GM10266 (cell line): ENCODE data around the gene MBIP.
A peak's percentile ranks its signal among the peaks of the same experiment; 100 is the strongest.

Experiments used
- DNase-seq: peaks from one replicate; pipeline ENCODE4 v3.0.0; 2012; ENCODE audit errors: extremely low spot score
- TF ChIP-seq, protein P1 (sequence below): IDR thresholded peaks from 2 replicates; pipeline ENCODE4 v1.5.1; 2012; ENCODE audit warnings: mild to moderate bottlenecking, low read depth; ENCODE audit not compliant: control insufficient read depth, insufficient read depth; ENCODE audit errors: missing control alignments

Gene MBIP, protein sequence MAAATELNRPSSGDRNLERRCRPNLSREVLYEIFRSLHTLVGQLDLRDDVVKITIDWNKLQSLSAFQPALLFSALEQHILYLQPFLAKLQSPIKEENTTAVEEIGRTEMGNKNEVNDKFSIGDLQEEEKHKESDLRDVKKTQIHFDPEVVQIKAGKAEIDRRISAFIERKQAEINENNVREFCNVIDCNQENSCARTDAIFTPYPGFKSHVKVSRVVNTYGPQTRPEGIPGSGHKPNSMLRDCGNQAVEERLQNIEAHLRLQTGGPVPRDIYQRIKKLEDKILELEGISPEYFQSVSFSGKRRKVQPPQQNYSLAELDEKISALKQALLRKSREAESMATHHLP

DNA sequence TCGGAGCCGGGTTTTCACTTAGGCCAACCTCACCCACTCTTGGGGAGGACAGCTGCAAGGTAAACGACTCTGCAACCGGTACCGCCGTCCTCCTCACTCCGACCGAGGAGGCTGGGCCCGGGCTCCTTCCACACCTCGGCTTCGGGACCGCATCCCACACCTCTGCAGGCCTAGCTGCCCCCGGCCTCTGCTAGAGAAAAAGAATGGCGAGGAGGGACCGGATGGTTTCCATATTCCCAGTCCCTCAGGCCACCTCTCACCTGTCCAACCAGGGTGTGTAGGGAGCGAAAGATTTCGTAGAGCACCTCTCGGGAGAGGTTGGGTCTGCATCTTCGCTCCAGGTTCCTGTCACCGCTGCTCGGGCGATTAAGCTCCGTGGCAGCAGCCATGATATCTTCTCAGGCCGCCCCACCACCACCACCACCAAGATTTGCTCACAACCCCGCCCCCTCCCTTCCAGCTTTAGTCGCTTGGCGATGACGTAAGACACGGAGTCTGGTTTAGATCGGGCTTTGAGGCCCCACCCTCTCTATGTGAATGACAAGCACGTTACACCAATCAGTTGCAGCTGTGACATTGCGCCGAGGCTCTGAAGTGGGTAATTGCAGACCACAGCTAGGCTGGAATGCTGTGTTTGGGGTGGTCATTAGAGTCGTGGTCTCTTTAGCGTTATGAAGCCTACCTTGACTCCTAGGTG lies at the start of gene MBIP:
Gene MBIP (minus strand): TSS at position 438 of the 697 bp plus-strand sequence. CDS start 49 bp downstream, at position 389.
- peak; percentile 88 for DNase-seq
- TF ChIP-seq, protein P1, sequence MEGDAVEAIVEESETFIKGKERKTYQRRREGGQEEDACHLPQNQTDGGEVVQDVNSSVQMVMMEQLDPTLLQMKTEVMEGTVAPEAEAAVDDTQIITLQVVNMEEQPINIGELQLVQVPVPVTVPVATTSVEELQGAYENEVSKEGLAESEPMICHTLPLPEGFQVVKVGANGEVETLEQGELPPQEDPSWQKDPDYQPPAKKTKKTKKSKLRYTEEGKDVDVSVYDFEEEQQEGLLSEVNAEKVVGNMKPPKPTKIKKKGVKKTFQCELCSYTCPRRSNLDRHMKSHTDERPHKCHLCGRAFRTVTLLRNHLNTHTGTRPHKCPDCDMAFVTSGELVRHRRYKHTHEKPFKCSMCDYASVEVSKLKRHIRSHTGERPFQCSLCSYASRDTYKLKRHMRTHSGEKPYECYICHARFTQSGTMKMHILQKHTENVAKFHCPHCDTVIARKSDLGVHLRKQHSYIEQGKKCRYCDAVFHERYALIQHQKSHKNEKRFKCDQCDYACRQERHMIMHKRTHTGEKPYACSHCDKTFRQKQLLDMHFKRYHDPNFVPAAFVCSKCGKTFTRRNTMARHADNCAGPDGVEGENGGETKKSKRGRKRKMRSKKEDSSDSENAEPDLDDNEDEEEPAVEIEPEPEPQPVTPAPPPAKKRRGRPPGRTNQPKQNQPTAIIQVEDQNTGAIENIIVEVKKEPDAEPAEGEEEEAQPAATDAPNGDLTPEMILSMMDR = no peak

DNA sequence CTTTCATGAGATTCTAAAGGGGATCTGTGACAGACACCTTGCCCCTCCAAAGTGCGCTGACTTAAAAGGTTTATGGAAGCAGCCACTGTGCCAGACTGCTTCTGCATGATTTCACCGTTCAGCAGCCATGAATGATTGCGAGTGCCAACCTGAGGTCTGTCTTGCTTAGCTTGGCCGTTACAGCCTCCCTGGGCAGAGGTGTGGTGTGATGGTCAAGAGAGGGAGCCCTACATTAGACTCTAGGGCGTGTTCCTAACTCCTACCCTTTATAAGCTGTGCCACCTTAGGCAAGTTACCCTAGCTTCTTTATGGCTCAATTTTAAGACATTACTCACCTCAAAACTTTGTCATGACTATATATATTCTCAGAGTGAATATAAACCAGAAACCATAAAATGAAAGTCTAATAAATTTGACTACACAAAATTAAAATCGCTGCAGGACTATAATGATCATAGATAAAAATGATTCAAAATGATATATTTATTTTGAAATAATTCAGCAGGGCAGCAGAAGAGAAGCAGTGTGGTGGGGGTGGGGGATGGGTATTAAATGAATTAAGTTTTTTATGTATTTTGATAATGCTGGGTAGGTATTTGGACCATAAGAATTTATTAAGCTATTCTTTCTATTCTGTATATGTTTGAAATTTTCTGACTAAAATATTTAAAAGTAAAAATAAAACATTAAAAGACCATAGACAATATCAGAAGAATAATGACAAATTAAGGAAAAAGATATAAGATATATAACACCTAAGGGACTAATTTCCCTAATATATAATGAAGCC lies 47.7 kb upstream of the MBIP start:
- no peak for DNase-seq
- TF ChIP-seq, protein P1 = no peak

DNA sequence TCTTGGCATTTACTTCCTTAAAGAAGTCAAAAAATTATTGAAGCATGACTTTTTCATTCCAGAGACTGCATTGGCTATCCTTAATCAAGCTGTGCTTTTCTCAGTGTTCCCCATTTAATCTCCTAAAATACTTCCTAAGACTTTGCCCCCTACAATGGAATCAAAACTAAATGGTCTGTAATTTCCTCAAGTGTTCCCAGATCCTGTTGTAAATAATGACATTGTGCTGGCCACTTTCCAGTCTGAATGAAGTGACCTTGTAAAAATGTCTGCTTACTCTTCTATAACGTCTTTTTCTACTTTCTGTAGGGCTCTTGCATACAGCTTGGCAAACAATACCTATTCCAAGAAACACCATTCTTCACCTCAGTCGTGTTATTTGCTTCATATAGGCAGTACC lies 45.3 kb upstream of the MBIP start:
- DNase-seq = no peak
- TF ChIP-seq, protein P1 = no peak

DNA sequence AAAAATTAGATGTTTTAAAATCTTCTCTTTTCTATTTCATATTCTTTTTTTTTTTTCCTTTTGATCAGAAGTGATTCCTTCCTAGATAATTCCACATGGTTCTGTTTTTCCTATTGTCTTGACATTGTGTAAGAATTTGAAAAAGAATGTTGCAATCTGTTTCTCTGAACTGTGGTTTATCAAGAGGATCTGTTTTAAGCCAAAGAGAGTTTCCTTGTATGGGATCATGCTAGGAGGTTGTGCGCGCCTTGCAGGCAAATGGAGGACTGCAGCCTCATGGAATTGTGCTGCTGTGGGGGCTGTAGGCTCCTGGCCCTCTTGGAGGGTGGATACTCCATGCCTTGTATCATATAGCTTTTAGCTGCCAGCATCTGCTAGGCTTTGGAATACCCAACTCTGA lies 43.3 kb upstream of the MBIP start:
- no peak for DNase-seq
- TF ChIP-seq, protein P1 = no peak

DNA sequence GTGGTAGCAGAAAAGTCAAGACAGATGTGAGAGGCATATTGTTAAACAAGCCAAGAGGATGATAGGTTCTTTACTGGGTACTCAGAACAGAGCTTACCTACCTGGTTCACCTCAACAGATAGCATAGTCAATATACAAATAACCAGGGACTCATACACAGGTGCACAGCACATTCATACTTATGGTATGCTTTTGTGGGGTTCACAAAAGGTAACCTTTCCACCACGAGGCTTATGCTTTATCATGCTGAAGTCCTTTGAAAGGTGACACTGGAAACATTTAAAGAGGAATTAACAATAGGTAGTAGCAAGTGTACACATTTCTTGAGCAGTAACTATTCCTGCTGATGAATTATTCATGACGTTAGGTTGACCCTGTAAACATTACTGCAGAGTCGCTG lies 42.2 kb upstream of the MBIP start:
- TF ChIP-seq, protein P1 = no peak
- DNase-seq = no peak

DNA sequence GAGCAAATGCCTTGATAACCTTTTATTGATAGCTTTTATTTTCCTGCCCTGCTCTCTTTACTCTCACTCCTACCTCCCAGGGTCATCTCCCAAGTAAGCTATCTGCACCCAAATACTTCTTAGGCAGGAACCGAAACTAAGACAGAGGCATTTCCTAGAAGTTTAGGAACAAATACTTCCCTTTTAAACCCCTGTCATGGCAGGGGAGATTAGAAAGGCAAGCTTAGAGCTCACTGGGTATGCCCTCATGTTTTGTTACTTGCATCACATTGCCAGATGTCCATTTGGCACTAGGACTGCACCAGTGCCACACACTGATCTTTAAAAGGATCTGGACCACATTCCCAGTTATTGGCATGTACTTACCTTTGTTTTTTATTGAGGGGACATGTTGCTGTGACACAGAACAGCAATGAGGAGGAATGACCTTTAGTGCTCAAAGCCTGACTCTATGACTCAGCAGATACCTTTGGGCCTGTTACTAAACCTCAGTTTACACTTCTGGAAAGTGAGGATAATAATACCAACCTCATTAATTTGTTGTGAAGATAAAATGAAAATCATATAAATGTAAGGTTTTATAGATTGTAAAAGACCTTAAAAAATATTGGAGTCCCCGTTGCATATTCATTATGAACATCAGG lies 40.9 kb upstream of the MBIP start:
- DNase-seq = no peak
- TF ChIP-seq, protein P1 = no peak
